Skeletal muscle tissue (tissue), 4 donors: ENCODE results near the gene CAPN2. TPM values are rescaled to one million over a fixed set of nuclear protein-coding genes. Genes with fewer than 3 reads are reported as not detected.
A peak's percentile ranks its signal among the peaks of the same experiment; 100 is the strongest.

Experiments
- H3K27ac ChIP-seq: one replicate; pipeline ENCODE4 v1.7.0; 2013; ENCODE audit warnings: mild to moderate bottlenecking, low read depth, low read length, inconsistent platforms
- H3K27me3 ChIP-seq, 3 donors: one replicate each; pipeline ENCODE4 v1.7.0; 2013; ENCODE audit warnings: low read length in 3 of 3; ENCODE audit not compliant: control insufficient read depth in 3 of 3, insufficient read depth in 3 of 3
- H3K36me3 ChIP-seq, 3 donors: one replicate each; pipeline ENCODE4 v1.7.0; 2013; ENCODE audit warnings: low read length in 3 of 3; ENCODE audit not compliant: control insufficient read depth in 3 of 3, insufficient read depth in 3 of 3
- H3K4me1 ChIP-seq, 3 donors: one replicate each; pipeline ENCODE4 v1.7.0; 2013; ENCODE audit warnings: low read length in 3 of 3, mild to moderate bottlenecking in 3 of 3; ENCODE audit not compliant: control insufficient read depth in 3 of 3, insufficient read depth in 3 of 3
- H3K4me3 ChIP-seq, 3 donors: one replicate each; pipeline ENCODE4 v1.7.0; 2013; ENCODE audit warnings: low read length in 3 of 3
- H3K9ac ChIP-seq, 3 donors: one replicate each; pipeline ENCODE4 v1.7.0; 2013; ENCODE audit warnings: low read length in 3 of 3, mild to moderate bottlenecking in 3 of 3, moderate library complexity in 2 of 3, low read depth in 1 of 3
- H3K9me3 ChIP-seq, 3 donors: one replicate each; pipeline ENCODE4 v1.7.0; 2013; ENCODE audit warnings: low read length in 3 of 3; ENCODE audit not compliant: control insufficient read depth in 3 of 3
- total RNA-seq: library from RNA; depleted of rRNA; stranded (reverse); fragments of >200 nt; gene quantifications from one replicate; pipeline ENCODE4 v1.2.3, GENCODE V29; 2014
- donor health status: Osteomylitis.

The CAPN2 gene
- total RNA-seq, 1 donor from 2014 or later: 78.8 TPM

GRCh38 chr1:223748773-223749733 lies 36.7 kb downstream of the CAPN2 start:
- Histone ChIP-seq H3K9me3 (no peaks in the 10 kb centered on the region), H3K9ac (peak overlapping the region; percentile 51 to 74 (median 53)), H3K36me3 (peaks cover 56 to 64% (median 57%) of the 10 kb centered on the region in 3 donors), H3K4me3 (peak overlapping the region; percentile 56 to 70 (median 57)), H3K27ac (peak overlapping the region; percentile 45), H3K27me3 (no peaks in the 10 kb centered on the region), H3K4me1 (peaks cover 12 to 17% (median 14%) of the 10 kb centered on the region in 3 donors)

GRCh38 chr1:223750730-223751570 lies 38.6 kb downstream of the CAPN2 start:
- Histone ChIP-seq H3K9ac (peak overlapping the region in 1 of 3 donors; percentile 16), H3K27me3 (no peaks in the 10 kb centered on the region), H3K36me3 (peaks cover 60 to 71% (median 67%) of the 10 kb centered on the region in 3 donors)

GRCh38 chr1:223751696-223752095 lies 39.4 kb downstream of the CAPN2 start:
- Histone ChIP-seq H3K4me1 (peaks cover 12 to 17% (median 14%) of the 10 kb centered on the region in 3 donors), H3K9ac (no peak overlapping the region), H3K36me3 (peaks cover 62 to 74% (median 73%) of the 10 kb centered on the region in 3 donors), H3K27ac (no peak overlapping the region), H3K9me3 (no peaks in the 10 kb centered on the region), H3K4me3 (no peak overlapping the region), H3K27me3 (no peaks in the 10 kb centered on the region)

More at GRCh38 chr1:223750730-223751570, 38.6 kb downstream of the CAPN2 start:
- Histone ChIP-seq H3K4me1 (peaks cover 12 to 17% (median 14%) of the 10 kb centered on the region in 3 donors), H3K27ac (no peak overlapping the region), H3K9me3 (no peaks in the 10 kb centered on the region), H3K4me3 (no peak overlapping the region)

- Histone ChIP-seq H3K9ac (no peak overlapping the region), H3K36me3 (peaks cover 62 to 77% (median 72%) of the 10 kb centered on the region in 3 donors), H3K27me3 (no peaks in the 10 kb centered on the region), H3K4me1 (peaks cover 8 to 11% (median 11%) of the 10 kb centered on the region in 3 donors), H3K9me3 (no peaks in the 10 kb centered on the region), H3K27ac (no peak overlapping the region), H3K4me3 (no peak overlapping the region)
These were observed 40.6 kb downstream of the CAPN2 start for GRCh38 chr1:223752721-223753515.

GRCh38 chr1:223754681-223755431 lies 42.5 kb downstream of the CAPN2 start:
- Histone ChIP-seq H3K27ac (no peak overlapping the region), H3K4me3 (no peak overlapping the region), H3K36me3 (peaks cover 69 to 95% (median 86%) of the 10 kb centered on the region in 3 donors), H3K27me3 (no peaks in the 10 kb centered on the region), H3K9me3 (no peaks in the 10 kb centered on the region), H3K4me1 (no peaks in the 10 kb centered on the region), H3K9ac (no peak overlapping the region)

GRCh38 chr1:223755432-223755792 lies 43.1 kb downstream of the CAPN2 start:
- Histone ChIP-seq H3K4me3 (no peak overlapping the region), H3K27ac (no peak overlapping the region), H3K27me3 (no peaks in the 10 kb centered on the region), H3K9me3 (no peaks in the 10 kb centered on the region), H3K4me1 (no peaks in the 10 kb centered on the region), H3K36me3 (peaks cover 73 to 95% (median 87%) of the 10 kb centered on the region in 3 donors), H3K9ac (no peak overlapping the region)

GRCh38 chr1:223755992-223756775 lies 43.8 kb downstream of the CAPN2 start:
- Histone ChIP-seq H3K27ac (no peak overlapping the region), H3K9ac (no peak overlapping the region), H3K9me3 (no peaks in the 10 kb centered on the region), H3K36me3 (peaks cover 72 to 94% (median 86%) of the 10 kb centered on the region in 3 donors), H3K4me1 (no peaks in the 10 kb centered on the region), H3K27me3 (no peaks in the 10 kb centered on the region), H3K4me3 (no peak overlapping the region)

GRCh38 chr1:223756806-223757700 lies 44.7 kb downstream of the CAPN2 start:
- H3K27me3 ChIP-seq: no peaks in the 10 kb centered on the region
- no peaks in the 10 kb centered on the region for H3K9me3 ChIP-seq
- peaks cover 68 to 94% (median 84%) of the 10 kb centered on the region in 3 donors for H3K36me3 ChIP-seq
- H3K27ac ChIP-seq: no peak overlapping the region
- no peak overlapping the region for H3K4me3 ChIP-seq
- H3K4me1 ChIP-seq: no peaks in the 10 kb centered on the region
- H3K9ac ChIP-seq: no peak overlapping the region
